GM19463 (cell line): ENCODE results near the gene FHIT.
"Not testable (repeated sequence)": the region's sequence is repeated elsewhere in the genome, so short reads cannot be mapped to it uniquely, and the experiment has no call there.

ENCODE experiments used
- ATAC-seq: cut with Tn5 transposase; IDR thresholded peaks from one replicate; pipeline ENCODE4 v1.9.1; 2021; ENCODE audit warnings: mild to moderate bottlenecking, moderate library complexity; ENCODE audit not compliant: unreplicated experiment

FHIT gene

GRCh38 chr3:61117045-61117898 lies 134.0 kb downstream of the FHIT start:
- no peak for ATAC-seq

- ATAC-seq = no peak
Observed at GRCh38 chr3:61114316-61114953, 136.8 kb downstream of the FHIT start.

- peak; percentile 85 for ATAC-seq
Observed at GRCh38 chr3:61111825-61112224, 139.4 kb downstream of the FHIT start.

GRCh38 chr3:61110576-61110975 lies 140.7 kb downstream of the FHIT start:
- peak; percentile 51 for ATAC-seq

GRCh38 chr3:61108247-61109019 lies 142.8 kb downstream of the FHIT start:
- no peak for ATAC-seq

- no peak for ATAC-seq
Observed at GRCh38 chr3:61094608-61095007, 156.6 kb downstream of the FHIT start.

GRCh38 chr3:61093364-61093763 lies 157.9 kb downstream of the FHIT start:
- ATAC-seq = no peak

GRCh38 chr3:61092870-61093269 lies 158.4 kb downstream of the FHIT start:
- ATAC-seq = no peak

GRCh38 chr3:61090389-61091169 lies 160.7 kb downstream of the FHIT start:
- no peak for ATAC-seq

- ATAC-seq = no peak
Observed at GRCh38 chr3:61087465-61087864, 163.8 kb downstream of the FHIT start.

- ATAC-seq = no peak
Observed at GRCh38 chr3:61081554-61081953, 169.7 kb downstream of the FHIT start.

GRCh38 chr3:61080737-61081445 lies 170.4 kb downstream of the FHIT start:
- ATAC-seq = no peak

GRCh38 chr3:61078048-61078752 lies 173.1 kb downstream of the FHIT start:
- no peak for ATAC-seq

- ATAC-seq = no peak
Observed at GRCh38 chr3:61077551-61077950, 173.7 kb downstream of the FHIT start.

- no peak for ATAC-seq
Observed at GRCh38 chr3:61074783-61075182, 176.5 kb downstream of the FHIT start.

- ATAC-seq = no peak
Observed at GRCh38 chr3:61073566-61074165, 177.6 kb downstream of the FHIT start.

- ATAC-seq = no peak
Observed at GRCh38 chr3:61068084-61068483, 183.2 kb downstream of the FHIT start.

GRCh38 chr3:61066800-61067199 lies 184.5 kb downstream of the FHIT start:
- ATAC-seq = no peak

GRCh38 chr3:61066222-61066621 lies 185.0 kb downstream of the FHIT start:
- not testable (repeated sequence) for ATAC-seq
